Measurements from ENCODE around the gene SH3GLB2.

SH3GLB2 gene

DNA sequence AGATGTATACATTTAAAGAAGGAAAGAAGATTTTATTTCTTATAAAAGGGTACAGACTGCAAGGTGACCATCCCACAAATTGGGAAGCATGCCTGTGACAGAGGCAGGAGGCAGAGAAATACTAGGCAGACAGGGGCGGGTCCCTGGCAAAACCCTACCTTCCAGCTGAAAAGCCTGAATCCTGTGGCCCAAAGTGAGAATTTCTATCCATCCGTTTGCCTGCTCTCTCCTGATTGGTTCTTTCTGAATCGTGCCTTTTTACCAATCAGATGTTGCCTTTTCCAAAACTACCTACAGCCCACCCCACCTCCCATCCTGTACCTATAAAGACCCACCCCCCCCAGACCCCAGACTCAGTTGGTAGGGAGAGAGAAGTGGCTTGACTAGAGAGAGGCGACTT is 3.4 kb upstream of the SH3GLB2 start:
- Histone ChIP-seq H3K27me3 (ENCODE audit: insufficient read depth, low read length) (no peaks in the 10 kb centered on the region), H3K27ac (ENCODE audit: low read depth, low read length) (no peak overlapping the region), H3K79me2 (ENCODE audit: control insufficient read depth, insufficient read depth, low read length, unreplicated experiment) (peaks cover 10% of the 10 kb centered on the region), H3K36me3 (ENCODE audit: insufficient read depth, low read length) (no peaks in the 10 kb centered on the region), H2AFZ (ENCODE audit: low read length, unreplicated experiment) (no peak overlapping the region), H3K4me3 (ENCODE audit: low read depth, low read length) (no peak overlapping the region), H3K4me1 (ENCODE audit: control insufficient read depth, insufficient read depth, low read length, unreplicated experiment) (peaks cover 9% of the 10 kb centered on the region)

DNA sequence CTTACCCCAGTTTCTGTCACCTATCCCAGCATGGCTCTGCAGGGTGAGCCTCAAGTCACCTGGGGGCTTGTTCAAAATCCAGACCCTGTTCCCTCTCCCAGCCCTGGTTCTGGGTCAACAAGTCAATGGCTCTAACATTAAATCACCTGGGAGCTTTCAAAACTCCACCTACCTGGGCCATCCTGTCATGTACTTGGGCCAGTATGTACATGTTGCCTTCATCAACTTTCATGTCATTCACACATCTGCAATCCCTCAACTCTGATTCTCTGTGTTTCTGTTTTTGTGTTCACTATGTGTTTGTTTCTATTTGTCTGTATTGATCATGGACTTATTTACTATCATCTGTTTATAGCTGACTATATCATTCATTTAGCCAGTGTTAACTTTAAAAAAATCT is 2.1 kb upstream of the SH3GLB2 start:
- Histone ChIP-seq H3K27me3 (ENCODE audit: insufficient read depth, low read length) (no peaks in the 10 kb centered on the region), H3K27ac (ENCODE audit: low read depth, low read length) (no peak overlapping the region), H3K4me1 (ENCODE audit: control insufficient read depth, insufficient read depth, low read length, unreplicated experiment) (peaks cover 10% of the 10 kb centered on the region), H2AFZ (ENCODE audit: low read length, unreplicated experiment) (no peak overlapping the region), H3K4me3 (ENCODE audit: low read depth, low read length) (no peak overlapping the region), H3K79me2 (ENCODE audit: control insufficient read depth, insufficient read depth, low read length, unreplicated experiment) (peaks cover 10% of the 10 kb centered on the region), H3K36me3 (ENCODE audit: insufficient read depth, low read length) (no peaks in the 10 kb centered on the region)

DNA sequence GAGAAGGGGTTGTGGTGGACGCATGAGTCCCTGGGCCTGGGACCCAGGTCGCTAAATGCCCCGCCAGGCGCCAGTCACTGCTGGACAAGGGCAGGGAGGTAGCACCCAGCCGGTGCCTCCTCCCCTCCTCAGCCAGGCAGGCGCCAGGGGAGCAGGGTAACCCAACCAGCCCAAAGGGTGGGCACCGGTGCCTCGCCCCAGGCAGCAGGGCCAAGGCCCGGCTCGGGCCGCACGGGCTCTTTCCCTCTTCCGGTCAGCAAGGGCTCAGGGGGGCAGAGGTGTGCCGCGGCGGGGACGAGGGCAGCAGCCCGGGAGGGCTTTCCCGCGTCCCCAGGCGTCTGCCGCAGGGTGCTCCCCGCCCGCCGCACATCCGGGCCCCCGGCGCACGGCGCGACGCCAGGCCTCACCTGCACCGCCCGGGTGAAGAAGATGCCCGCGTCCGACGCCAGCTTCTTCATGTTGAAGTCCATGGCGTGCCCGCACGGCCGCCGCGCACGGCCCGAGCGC is 393 bp downstream of the SH3GLB2 start:
- peak overlapping the region; percentile 95 for H3K4me3 ChIP-seq (ENCODE audit: low read depth, low read length)
- peaks cover 16% of the 10 kb centered on the region for H3K4me1 ChIP-seq (ENCODE audit: control insufficient read depth, insufficient read depth, low read length, unreplicated experiment)
- peak overlapping the region; percentile 85 for H2AFZ ChIP-seq (ENCODE audit: low read length, unreplicated experiment)
- no peaks in the 10 kb centered on the region for H3K27me3 ChIP-seq (ENCODE audit: insufficient read depth, low read length)
- H3K36me3 ChIP-seq (ENCODE audit: insufficient read depth, low read length) = no peaks in the 10 kb centered on the region
- peaks cover 16% of the 10 kb centered on the region for H3K79me2 ChIP-seq (ENCODE audit: control insufficient read depth, insufficient read depth, low read length, unreplicated experiment)
- H3K27ac ChIP-seq (ENCODE audit: low read depth, low read length) = no peak overlapping the region

DNA sequence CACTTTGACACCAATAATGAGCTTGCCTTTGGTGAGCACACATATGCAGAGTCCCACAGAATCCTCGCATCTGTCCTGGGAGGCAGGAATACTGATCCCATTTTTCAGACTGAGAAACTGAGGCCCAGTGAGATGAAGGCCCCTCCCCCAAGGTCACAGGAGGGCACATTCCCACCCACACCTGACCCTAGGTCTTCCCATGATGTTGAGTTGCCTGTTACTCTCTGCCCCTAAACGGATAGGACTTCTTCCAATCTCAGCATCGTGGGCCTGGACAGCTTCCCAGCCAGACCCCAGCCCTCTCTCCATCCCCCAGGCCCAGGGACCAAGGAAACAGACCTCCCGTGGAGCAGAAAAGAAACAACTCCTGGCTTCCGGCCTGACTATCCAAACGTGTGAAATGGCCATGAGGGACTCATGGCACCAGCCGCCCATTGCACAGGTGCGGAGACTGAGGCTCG is 877 bp downstream of the SH3GLB2 start:
- no peaks in the 10 kb centered on the region for H3K27me3 ChIP-seq (ENCODE audit: insufficient read depth, low read length)
- H3K4me3 ChIP-seq (ENCODE audit: low read depth, low read length) = peak overlapping the region; percentile 95
- peaks cover 16% of the 10 kb centered on the region for H3K79me2 ChIP-seq (ENCODE audit: control insufficient read depth, insufficient read depth, low read length, unreplicated experiment)
- no peaks in the 10 kb centered on the region for H3K36me3 ChIP-seq (ENCODE audit: insufficient read depth, low read length)
- H3K4me1 ChIP-seq (ENCODE audit: control insufficient read depth, insufficient read depth, low read length, unreplicated experiment) = peaks cover 16% of the 10 kb centered on the region
- no peak overlapping the region for H3K27ac ChIP-seq (ENCODE audit: low read depth, low read length)
- H2AFZ ChIP-seq (ENCODE audit: low read length, unreplicated experiment) = peak overlapping the region; percentile 85

DNA sequence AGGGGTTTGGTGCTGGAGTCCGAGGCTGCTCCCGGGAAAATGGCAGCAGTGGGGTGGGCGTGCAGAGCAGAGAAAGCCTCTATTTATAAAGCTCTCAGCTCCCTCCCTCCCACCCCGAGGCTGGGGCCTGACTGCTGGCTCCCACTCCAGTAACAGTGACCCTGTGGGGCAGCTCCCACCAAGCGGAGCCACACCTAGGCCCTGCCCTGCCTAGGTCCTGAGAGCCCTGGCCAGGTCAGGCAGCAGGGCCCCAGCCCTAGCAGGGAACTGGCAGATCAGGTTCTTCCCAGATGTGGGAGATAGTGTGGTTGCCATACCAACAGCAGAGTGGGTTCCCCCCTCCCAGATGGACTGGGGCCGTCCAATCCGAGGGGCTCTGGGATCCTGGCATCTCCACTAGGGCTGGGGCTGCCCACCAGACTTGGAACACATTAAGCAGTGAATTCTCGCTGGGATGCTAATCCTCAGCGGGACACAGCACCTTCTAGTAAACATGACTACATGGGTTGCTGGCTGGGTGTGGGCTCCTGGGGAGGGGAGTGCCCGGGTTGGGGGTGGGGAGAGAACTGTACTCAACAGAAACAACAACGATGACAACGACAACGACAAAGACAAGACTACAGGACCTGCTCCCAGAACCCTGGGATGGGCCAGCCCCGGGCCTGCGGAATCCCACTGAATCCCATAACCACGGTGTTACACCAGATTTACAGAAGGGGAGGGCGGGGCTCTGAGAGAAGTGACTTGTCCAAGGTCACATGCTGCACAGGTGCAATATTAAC is 1.5 kb downstream of the SH3GLB2 start:
- H3K4me1 ChIP-seq (ENCODE audit: control insufficient read depth, insufficient read depth, low read length, unreplicated experiment) = peaks cover 16% of the 10 kb centered on the region
- H3K79me2 ChIP-seq (ENCODE audit: control insufficient read depth, insufficient read depth, low read length, unreplicated experiment) = peaks cover 16% of the 10 kb centered on the region
- peak overlapping the region; percentile 95 for H3K4me3 ChIP-seq (ENCODE audit: low read depth, low read length)
- no peaks in the 10 kb centered on the region for H3K36me3 ChIP-seq (ENCODE audit: insufficient read depth, low read length)
- H3K27me3 ChIP-seq (ENCODE audit: insufficient read depth, low read length) = no peaks in the 10 kb centered on the region
- no peak overlapping the region for H3K27ac ChIP-seq (ENCODE audit: low read depth, low read length)
- H2AFZ ChIP-seq (ENCODE audit: low read length, unreplicated experiment) = no peak overlapping the region

GRCh38 chr9:129023908-129024233 is 4.3 kb downstream of the SH3GLB2 start:
- no peak overlapping the region for H3K4me3 ChIP-seq (ENCODE audit: low read depth, low read length)
- H3K4me1 ChIP-seq (ENCODE audit: control insufficient read depth, insufficient read depth, low read length, unreplicated experiment) = peaks cover 16% of the 10 kb centered on the region
- H3K79me2 ChIP-seq (ENCODE audit: control insufficient read depth, insufficient read depth, low read length, unreplicated experiment) = peaks cover 16% of the 10 kb centered on the region
- H3K27me3 ChIP-seq (ENCODE audit: insufficient read depth, low read length) = no peaks in the 10 kb centered on the region
- H3K36me3 ChIP-seq (ENCODE audit: insufficient read depth, low read length) = no peaks in the 10 kb centered on the region
- H3K27ac ChIP-seq (ENCODE audit: low read depth, low read length) = no peak overlapping the region
- H2AFZ ChIP-seq (ENCODE audit: low read length, unreplicated experiment) = no peak overlapping the region

DNA sequence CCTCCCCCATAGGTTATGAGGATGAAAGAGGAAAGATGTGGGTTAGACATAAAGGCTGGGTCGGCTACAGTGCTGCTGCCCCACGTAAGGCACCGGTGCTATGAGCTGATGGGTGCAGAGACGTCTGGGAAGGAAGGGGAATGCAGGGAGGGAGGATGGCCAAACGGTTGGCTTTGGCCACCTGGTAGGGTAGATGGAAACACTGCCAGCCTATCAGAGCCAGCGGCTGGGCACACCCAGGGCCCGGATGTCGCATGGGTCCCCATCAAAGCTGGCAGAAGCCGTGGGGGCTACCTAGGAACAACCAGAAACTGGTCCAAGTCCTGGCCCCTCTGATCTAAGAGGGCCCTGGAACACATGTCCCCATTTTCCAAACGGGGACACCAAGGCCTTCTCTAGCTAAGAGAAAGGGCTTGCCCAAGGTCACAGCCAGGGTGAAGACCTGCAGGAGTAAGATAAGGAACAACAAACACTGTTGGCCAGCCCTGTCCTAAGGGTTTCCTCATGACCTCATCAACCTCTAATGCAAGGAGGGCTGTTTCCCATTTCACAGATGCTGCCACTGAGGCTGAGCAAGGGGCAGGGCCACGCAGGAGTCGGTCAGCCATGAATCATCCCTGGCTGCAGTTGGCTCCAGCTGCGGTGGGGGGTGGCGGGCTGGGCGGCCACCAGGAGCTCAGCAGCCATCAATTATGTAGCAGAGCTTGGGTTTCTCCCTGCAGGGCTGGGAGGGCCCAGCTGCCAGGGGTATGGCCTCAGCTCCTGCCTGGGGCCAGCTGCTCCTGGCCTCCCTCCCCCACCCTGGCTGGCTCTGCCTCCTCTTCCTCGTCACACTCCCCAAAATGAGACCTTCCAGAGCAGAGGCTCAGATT is 4.9 kb downstream of the SH3GLB2 start:
- H3K4me3 ChIP-seq (ENCODE audit: low read depth, low read length) = no peak overlapping the region
- H3K27ac ChIP-seq (ENCODE audit: low read depth, low read length) = no peak overlapping the region
- peaks cover 16% of the 10 kb centered on the region for H3K4me1 ChIP-seq (ENCODE audit: control insufficient read depth, insufficient read depth, low read length, unreplicated experiment)
- H2AFZ ChIP-seq (ENCODE audit: low read length, unreplicated experiment) = no peak overlapping the region
- peaks cover 16% of the 10 kb centered on the region for H3K79me2 ChIP-seq (ENCODE audit: control insufficient read depth, insufficient read depth, low read length, unreplicated experiment)
- no peaks in the 10 kb centered on the region for H3K36me3 ChIP-seq (ENCODE audit: insufficient read depth, low read length)
- H3K27me3 ChIP-seq (ENCODE audit: insufficient read depth, low read length) = no peaks in the 10 kb centered on the region

DNA sequence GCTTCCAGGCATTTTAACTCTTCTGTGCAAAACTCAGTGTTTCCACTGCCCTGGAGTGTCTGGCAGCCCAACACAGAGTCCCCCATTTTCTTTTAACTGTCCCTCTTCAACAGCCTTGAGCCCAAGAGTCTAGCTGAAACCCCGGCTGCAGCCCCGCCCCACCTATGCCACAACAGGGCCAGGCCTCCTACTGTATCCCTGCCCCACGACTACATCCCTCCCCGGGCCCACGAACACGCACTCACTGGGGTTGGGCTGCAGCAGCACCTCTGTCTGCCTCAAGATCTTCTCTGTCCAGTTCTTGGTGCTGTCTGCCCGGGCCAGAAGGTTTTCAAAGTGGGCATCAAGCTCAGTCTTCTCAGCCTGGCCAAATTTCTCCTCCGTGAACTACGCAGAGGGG is 6.1 kb downstream of the SH3GLB2 start:
- Histone ChIP-seq H3K4me3 (ENCODE audit: low read depth, low read length) (no peak overlapping the region), H3K79me2 (ENCODE audit: control insufficient read depth, insufficient read depth, low read length, unreplicated experiment) (peaks cover 9% of the 10 kb centered on the region), H2AFZ (ENCODE audit: low read length, unreplicated experiment) (no peak overlapping the region), H3K27ac (ENCODE audit: low read depth, low read length) (no peak overlapping the region), H3K36me3 (ENCODE audit: insufficient read depth, low read length) (no peaks in the 10 kb centered on the region), H3K4me1 (ENCODE audit: control insufficient read depth, insufficient read depth, low read length, unreplicated experiment) (peaks cover 12% of the 10 kb centered on the region), H3K27me3 (ENCODE audit: insufficient read depth, low read length) (no peaks in the 10 kb centered on the region)

DNA sequence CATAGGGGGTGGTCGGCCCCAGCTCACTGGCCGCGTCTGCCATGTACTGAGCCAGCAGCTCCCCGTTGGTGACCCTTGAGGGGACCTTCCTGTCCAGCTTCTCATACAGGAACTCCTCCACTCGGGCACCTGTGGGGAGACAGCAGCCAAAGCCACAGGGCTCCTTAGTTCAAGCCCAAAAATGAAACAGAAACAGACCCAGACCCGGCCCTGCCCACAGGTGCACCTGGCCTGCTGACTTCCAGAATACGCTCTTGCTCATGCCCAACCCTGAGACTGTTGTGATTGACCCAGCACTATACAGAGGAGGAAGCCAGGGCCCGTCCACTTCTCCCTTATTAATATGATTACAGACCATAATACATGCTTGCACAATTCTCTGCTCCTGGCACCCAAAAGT is 7.0 kb downstream of the SH3GLB2 start:
- Histone ChIP-seq H3K4me3 (ENCODE audit: low read depth, low read length) (no peak overlapping the region), H2AFZ (ENCODE audit: low read length, unreplicated experiment) (no peak overlapping the region)

DNA sequence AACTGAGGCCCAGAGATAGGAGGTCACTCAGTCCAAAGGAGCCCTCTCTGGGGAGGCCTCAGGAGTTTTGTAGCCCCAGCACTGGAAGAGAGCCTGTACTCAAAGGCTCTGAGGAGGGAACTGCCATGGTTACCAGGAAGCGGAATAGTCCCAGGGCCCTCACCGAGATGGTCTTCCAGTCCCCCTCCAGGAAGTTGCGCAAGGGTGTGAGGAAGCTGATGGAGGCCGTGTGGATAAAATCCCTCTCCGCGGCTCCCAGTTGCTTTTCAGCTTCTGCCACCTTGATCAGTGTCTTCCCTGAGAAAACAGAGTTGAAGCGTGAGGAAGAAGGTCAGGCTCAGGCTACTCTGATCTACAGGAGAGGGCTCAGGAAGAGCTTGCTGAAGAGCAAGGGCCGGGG is 13.5 kb downstream of the SH3GLB2 start:
- H3K27ac ChIP-seq (ENCODE audit: low read depth, low read length) = no peak overlapping the region
- H3K36me3 ChIP-seq (ENCODE audit: insufficient read depth, low read length) = no peaks in the 10 kb centered on the region
- H3K27me3 ChIP-seq (ENCODE audit: insufficient read depth, low read length) = no peaks in the 10 kb centered on the region
- no peak overlapping the region for H3K4me3 ChIP-seq (ENCODE audit: low read depth, low read length)
- H2AFZ ChIP-seq (ENCODE audit: low read length, unreplicated experiment) = no peak overlapping the region
- no peaks in the 10 kb centered on the region for H3K4me1 ChIP-seq (ENCODE audit: control insufficient read depth, insufficient read depth, low read length, unreplicated experiment)
- no peaks in the 10 kb centered on the region for H3K79me2 ChIP-seq (ENCODE audit: control insufficient read depth, insufficient read depth, low read length, unreplicated experiment)

More for the DNA sequence above, 7.0 kb downstream of the SH3GLB2 start:
- Histone ChIP-seq H3K27me3 (ENCODE audit: insufficient read depth, low read length) (no peaks in the 10 kb centered on the region), H3K36me3 (ENCODE audit: insufficient read depth, low read length) (no peaks in the 10 kb centered on the region), H3K27ac (ENCODE audit: low read depth, low read length) (no peak overlapping the region), H3K79me2 (ENCODE audit: control insufficient read depth, insufficient read depth, low read length, unreplicated experiment) (peaks cover 5% of the 10 kb centered on the region), H3K4me1 (ENCODE audit: control insufficient read depth, insufficient read depth, low read length, unreplicated experiment) (peaks cover 6% of the 10 kb centered on the region)

Data from ACC112 (cell line).